DMS114 treated with DMSO at 0.1 percent for 48 hours (cell line): ENCODE data around the gene ETNK2.

ENCODE experiments used
- DNase-seq: peaks from one replicate; lab custom pipeline; 2025; ENCODE audit not compliant: unreplicated experiment; lab: John Stamatoyannopoulos, UW

ETNK2 gene

DNA sequence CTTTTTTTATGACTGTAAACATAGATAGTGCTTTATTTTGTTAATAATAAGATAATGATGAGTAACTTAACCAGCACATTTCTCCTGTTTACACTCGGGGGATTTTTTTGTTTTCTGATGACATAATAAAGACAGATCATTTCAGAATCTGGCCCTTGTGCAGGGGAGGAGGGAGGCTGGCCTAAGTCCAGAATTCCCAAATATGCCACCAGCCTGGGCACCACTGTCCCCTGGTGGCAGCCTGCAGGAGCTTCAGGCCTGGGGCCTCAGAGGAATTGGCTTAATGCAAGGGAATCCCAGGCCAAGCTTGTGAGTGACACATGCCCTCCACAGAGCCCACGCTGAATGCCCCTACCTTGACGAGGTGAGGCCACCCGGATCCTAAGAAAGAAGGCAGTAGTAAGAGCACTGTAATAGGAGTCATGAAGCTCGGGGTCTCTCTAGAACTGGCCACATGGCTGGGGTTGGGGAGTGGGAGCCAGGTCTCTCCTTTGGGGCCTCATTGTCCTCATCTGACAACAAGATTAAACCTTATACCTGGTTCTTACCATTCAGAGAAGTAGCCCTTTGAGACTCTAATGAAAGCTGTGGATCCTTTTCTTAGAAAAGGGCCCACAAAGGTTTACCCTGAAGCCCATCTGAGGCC lies 24.1 kb downstream of the ETNK2 start:
- peak; percentile 42 for DNase-seq

DNA sequence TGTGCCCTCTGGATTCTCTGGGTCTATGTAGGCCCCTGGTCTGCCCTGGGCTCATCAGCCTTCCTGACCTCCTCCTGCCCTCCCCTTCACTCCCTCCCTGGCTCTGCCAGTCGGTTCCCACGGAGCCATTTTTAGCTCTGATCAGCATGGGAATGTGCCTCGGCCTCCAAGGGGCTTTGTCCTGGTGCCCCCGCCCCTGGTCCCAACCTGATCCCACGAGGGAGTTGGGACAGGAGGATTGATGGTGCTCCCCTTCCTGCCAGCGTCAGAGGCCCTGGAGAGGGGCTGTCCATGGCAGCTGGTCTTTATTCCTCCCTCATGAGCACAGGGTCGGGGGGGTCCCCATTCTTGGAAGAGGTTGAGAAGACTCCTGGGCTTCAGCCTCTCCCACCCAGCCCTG lies 24.9 kb downstream of the ETNK2 start:
- no peak for DNase-seq

- no peak for DNase-seq
Measured at GRCh38 chr1:204126386-204126785, 25.5 kb downstream of the ETNK2 start.

GRCh38 chr1:204125759-204126351 lies 26.0 kb downstream of the ETNK2 start:
- no peak for DNase-seq

- no peak for DNase-seq
Measured at GRCh38 chr1:204124639-204125038, 27.2 kb downstream of the ETNK2 start.

GRCh38 chr1:204123376-204123775 lies 28.5 kb downstream of the ETNK2 start:
- DNase-seq: no peak

GRCh38 chr1:204121840-204122555 lies 29.8 kb downstream of the ETNK2 start:
- no peak for DNase-seq

DNA sequence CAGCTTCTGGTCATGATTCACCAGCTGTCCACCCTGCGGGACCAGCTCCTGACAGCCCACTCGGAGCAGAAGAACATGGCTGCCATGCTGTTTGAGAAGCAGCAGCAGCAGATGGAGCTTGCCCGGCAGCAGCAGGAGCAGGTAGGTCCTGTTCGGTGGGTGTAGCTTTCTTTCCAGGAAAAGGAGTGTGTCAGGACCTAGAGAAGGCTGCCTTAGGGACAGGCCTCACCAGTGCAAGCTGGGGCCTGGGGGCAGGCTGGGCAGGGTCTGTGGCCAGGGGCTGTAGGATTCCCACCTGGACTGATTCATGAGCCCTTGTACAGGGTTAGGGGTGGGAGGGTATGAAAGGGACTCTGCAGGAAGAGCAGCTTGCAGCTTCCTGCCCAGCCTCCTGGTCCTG lies 35.3 kb downstream of the ETNK2 start:
- no peak for DNase-seq

- DNase-seq: no peak
Measured at GRCh38 chr1:204115116-204115515, 36.7 kb downstream of the ETNK2 start.

DNA sequence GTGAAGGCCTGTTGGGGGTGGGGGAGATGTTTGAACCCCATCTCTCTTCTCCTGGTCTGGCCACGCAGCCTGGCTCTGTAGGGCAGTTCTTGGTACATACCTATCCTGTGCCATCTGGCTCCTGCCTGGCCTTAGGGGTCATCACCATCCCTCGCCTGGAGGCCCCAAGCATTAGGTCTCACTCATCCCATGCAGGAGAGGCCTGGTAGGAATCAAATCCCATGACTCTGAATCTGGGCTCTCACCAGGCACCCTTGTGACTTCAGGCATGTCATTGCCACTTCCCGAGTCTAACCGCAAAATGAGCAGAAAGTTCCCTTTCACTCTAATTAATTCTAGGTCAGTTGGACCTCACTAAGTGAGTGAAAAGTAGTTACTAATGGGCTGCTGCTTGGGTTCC lies 37.2 kb downstream of the ETNK2 start:
- no peak for DNase-seq

- DNase-seq: no peak
Measured at GRCh38 chr1:204113896-204114295, 37.9 kb downstream of the ETNK2 start.

- DNase-seq: no peak
Measured at GRCh38 chr1:204112876-204113730, 38.7 kb downstream of the ETNK2 start.

DNA sequence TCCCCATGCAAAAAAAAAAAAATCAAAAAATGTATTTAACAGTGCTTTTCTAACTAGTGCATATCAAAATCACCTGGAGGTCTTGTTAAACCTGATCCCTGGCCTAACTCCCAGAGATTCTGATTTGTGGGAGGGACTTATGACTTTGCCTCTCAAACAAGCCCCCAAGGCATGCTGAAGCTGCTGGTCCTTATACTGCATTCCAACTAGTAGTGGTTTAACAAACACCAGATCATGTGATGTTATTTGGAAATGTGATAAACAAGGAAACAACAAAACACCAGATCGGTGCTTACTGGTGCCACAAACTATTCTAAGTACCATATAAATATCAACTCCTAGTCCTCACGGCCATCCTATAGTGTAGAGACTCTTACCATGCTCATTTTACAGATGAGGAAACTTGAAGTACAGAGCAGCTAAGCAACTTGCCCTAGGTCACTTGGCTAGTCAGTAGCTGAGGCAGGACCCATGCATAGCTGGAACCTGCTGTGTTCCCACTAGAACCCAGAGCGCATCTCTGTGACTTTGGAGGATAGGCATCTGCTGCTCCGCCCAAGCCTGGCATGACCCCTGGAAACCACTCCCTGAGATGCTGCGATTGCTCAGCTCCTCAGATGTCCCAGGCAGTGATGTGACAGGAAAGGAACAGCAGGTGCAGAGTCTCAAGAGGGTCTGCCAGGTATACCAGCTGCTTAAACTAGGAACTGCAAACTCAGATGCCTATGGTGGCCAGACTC lies 40.8 kb downstream of the ETNK2 start:
- DNase-seq: no peak

DNA sequence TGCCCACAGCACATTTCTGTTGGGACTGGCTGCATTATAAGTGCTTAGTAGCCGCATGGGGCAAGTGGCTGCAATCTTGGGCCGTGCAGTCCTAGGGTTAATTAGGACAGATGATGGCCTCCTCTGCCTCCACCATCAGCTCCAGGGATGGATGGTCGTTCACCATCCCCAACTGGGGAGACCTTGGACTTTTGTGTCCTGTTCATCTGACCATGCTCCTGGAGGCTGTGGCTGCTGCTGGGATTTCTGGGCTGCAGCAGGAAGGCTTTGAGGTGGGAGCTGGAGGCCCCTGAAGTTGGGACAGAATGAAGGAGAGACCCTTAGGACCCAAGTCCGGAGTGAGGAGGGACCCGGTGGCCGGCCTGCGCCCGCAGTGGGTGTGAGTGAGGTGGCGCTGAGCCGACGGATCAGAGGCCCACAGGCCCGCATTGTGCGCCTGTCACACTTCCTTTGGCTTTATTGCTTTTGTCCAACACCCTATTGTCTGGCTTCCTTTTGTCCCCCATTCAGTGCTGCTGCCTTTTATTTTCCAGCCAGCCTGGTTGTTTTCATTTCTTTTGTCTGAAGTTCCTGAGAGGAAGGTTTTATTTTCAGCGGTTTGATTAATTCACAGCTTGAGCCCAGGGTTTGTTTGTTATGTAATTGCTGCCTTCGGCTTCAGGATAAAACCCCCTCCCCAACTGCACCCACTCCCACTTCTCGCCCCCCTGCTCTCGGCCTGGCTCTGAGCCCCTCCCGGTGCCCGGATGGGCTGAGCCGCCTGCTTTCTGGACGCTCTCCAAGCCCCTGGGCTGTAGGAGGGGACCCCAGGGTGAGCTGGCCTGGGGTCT lies 43.3 kb downstream of the ETNK2 start:
- no peak for DNase-seq

GRCh38 chr1:204107892-204108291 lies 44.0 kb downstream of the ETNK2 start:
- no peak for DNase-seq

DNA sequence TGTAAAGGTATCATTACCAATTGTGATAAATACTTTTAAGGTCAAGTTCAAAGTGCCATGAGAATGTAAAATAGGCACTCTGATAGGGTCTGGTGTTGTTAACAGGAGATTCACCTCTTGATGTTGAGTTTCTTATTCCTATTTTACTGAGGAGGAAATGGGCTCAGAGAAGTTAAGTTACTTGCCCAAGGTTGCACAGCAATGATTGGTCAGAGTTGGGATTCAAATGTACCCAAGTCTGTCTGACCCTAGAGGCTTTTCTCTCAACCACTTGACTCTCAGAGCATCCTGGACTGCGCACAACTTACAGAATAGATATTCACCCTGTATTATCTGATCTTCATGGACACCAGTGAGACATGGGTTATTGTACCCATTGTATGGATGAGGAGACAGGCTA lies 45.0 kb downstream of the ETNK2 start:
- DNase-seq: no peak

GRCh38 chr1:204105131-204105515 lies 46.7 kb downstream of the ETNK2 start:
- DNase-seq: no peak

DNA sequence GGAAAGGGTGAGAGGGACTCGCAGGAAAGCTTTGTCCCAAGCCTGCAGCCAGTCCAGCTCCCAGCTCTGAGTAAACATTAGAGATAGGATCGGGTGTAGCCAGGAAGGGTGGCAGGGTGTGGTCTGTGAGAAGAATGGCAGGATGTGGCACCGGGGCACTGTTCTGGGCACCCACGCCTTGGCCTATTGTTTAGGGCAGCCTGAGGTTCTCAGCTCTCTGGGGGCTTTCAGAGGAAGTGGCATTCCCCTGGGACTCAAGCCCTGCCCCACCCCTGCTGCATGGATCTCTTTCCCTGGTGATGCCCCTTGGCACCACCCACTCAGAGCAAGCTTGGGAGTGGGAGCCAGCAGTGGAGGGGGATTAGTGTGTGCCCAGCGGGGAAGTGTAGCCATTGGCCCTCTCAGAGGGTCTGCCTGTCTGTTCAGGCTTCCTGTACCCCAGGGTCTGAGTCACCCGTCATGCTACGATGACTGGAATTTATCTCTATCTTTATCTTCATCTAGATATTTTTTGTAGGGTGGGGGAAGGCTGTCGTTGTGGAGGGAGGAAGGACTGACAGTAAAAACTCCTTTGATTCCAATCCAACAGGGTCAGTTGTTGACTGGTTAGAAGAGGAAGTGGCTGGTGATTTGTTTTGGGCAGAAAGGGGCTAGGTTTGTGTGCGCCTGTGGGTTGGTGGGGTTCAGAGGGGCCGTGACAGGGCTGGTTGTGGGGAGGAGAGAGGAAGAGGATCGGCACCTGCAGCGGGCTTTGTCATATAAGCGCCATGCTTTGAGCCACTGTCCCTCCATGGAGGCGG lies 47.3 kb downstream of the ETNK2 start:
- no peak for DNase-seq

DNA sequence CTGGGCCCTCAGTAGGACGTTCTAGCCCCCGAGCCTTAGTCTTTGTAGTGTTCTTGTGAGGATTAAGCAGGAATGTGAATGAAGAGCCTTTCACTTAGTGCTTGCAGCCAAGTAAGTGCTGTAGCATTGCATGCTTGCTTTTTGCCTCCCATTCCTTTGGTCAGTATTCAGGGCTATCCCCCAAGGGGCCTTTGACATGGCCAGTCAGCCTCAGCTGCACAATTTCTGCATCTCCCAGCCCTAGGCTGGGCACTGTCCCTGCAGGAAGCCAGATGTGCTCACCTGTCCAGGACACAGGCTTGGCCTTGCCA lies 48.5 kb downstream of the ETNK2 start:
- DNase-seq: no peak
